HL-60 (cell line): ENCODE measurements around the gene SNUPN.

Source experiments
- DNase-seq, 2 experiments: peaks; one replicate each; pipeline ENCODE4 v3.0.0-alpha.2; 2010 to 2020; ENCODE audit warnings: low read depth in 1 of 2, low spot score in 1 of 2
- H3K27ac ChIP-seq: fragments of 250-450 bp; sonication (Bioruptor Pico); replicated peaks from 2 replicates; pipeline ENCODE4 v1.5.1; 2020; ENCODE audit warnings: mild to moderate bottlenecking, moderate library complexity
- H3K27me3 ChIP-seq: fragments of 250-450 bp; sonication (Bioruptor Pico); 2 replicates; pipeline ENCODE4 v1.5.1; 2021; ENCODE audit warnings: mild to moderate bottlenecking, moderate library complexity; ENCODE audit not compliant: insufficient read depth, poor library complexity, severe bottlenecking
- H3K4me3 ChIP-seq: replicated peaks from 2 replicates; pipeline ENCODE4 v1.5.1; 2011; ENCODE audit warnings: mild to moderate bottlenecking, control low read depth, low read length; ENCODE audit not compliant: insufficient read depth
- GABPA ChIP-seq: IDR thresholded peaks from 2 replicates; pipeline ENCODE4 v1.6.1; 2012; ENCODE audit warnings: low read depth
- POLR2AphosphoS5 ChIP-seq: IDR thresholded peaks from 2 replicates; pipeline ENCODE4 v1.6.1; 2012; ENCODE audit warnings: low read depth
- SPI1 ChIP-seq: IDR thresholded peaks from 2 replicates; pipeline ENCODE4 v1.6.1; 2012; ENCODE audit warnings: low read depth, mild to moderate bottlenecking, borderline replicate concordance
- TF ChIP-seq, protein P1 (sequence below): IDR thresholded peaks from 2 replicates; pipeline ENCODE4 v1.6.1; 2012; ENCODE audit warnings: low read depth; ENCODE audit not compliant: insufficient replicate concordance
- TF ChIP-seq, protein P2 (sequence below): IDR thresholded peaks from one replicate; pipeline ENCODE4 v1.5.1; 2011; ENCODE audit warnings: low read length, control low read depth, inconsistent platforms; ENCODE audit not compliant: insufficient read depth

Gene SNUPN

DNA sequence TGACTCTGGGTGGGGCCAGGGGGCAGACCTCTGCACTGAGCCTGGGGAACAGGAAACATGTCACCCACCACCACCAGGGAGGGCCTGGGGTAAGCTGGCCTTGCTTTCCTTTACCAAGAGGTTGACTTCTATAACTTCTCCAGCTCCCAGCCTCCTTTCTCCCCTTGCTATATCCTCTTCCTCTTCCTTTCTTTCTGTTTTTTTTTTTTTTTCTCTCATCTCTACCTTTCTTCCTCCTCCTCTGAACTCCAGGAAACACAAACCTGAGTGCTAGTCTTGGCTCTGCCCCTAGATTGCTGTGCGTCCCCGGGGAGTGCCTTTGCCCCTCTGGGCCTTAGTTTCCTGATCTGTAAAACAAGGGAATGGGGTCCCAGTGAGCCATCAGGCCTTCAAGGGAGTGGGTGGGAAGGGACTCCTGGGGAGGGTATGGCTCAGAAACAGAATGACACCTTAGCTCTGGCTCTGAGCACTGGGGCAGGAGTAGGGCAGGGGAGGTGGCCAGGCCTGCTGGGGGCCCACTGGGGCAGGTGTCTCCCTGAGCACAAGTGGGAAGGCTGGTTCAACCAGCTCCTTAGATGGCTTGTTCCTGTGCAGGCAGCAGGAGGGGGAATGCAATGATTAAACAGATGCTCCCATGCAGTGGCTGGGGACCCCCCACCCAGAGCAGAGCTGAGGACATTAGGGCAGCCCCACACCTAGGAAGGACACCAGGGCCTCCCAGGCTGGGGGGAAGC lies 26.5 kb upstream of the SNUPN start:
- Histone ChIP-seq H3K27me3 (no peaks in the 10 kb centered on the region), H3K4me3 (no peak overlapping the region), H3K27ac (no peak overlapping the region; the same call in 1 of the 2 replicates)
- DNase-seq: no peak
- TF ChIP-seq, protein P1, sequence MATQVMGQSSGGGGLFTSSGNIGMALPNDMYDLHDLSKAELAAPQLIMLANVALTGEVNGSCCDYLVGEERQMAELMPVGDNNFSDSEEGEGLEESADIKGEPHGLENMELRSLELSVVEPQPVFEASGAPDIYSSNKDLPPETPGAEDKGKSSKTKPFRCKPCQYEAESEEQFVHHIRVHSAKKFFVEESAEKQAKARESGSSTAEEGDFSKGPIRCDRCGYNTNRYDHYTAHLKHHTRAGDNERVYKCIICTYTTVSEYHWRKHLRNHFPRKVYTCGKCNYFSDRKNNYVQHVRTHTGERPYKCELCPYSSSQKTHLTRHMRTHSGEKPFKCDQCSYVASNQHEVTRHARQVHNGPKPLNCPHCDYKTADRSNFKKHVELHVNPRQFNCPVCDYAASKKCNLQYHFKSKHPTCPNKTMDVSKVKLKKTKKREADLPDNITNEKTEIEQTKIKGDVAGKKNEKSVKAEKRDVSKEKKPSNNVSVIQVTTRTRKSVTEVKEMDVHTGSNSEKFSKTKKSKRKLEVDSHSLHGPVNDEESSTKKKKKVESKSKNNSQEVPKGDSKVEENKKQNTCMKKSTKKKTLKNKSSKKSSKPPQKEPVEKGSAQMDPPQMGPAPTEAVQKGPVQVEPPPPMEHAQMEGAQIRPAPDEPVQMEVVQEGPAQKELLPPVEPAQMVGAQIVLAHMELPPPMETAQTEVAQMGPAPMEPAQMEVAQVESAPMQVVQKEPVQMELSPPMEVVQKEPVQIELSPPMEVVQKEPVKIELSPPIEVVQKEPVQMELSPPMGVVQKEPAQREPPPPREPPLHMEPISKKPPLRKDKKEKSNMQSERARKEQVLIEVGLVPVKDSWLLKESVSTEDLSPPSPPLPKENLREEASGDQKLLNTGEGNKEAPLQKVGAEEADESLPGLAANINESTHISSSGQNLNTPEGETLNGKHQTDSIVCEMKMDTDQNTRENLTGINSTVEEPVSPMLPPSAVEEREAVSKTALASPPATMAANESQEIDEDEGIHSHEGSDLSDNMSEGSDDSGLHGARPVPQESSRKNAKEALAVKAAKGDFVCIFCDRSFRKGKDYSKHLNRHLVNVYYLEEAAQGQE: no peak

DNA sequence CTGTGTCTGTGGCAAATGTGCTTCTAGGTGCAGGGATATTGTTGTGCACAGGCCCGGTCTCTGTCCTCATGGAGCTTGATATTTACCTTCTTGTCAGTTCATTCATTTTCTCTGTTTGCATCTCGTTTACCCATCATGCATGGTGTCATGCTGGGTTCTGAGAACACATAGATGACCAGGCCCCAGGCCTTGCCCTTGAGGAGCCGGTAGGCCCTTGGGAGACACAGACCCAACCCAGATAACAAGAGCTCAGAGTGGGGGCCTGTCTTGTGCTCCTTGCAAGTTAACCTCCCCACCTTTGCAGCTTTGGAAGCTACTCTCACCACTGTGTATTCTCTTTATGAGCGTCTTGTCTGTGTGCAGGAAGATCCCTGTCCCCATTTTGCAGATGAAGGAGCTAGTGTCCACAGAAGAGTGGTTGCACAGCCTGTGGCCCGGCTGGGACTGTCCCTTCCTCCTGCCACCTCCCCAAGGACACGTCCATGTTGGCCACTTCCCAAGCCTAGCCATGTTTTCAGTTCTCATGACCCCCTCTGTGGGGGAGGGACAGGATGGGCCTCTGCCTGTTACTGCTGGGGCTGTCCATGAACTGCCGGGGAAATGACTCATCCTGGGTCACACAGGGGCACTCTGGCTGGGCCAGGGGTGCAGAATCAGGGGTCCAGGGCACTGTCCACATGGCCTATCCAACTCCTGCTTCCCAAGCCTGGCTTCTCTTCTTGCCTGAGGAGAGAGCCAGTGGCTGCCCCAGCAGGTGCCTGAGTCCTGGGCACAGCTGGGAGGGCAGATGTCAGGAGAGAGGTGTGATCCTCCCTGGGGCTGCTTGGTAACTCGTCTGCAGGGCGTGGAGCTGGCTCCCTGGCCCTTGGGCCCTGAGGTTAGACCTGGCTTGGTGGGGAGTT lies 25.6 kb upstream of the SNUPN start:
- Histone ChIP-seq H3K27ac (no peak overlapping the region; the same call in 1 of the 2 replicates), H3K27me3 (no peaks in the 10 kb centered on the region), H3K4me3 (no peak overlapping the region)
- no peak for DNase-seq
- TF ChIP-seq SPI1: no peak
- TF ChIP-seq POLR2AphosphoS5: no peak
- TF ChIP-seq, protein P1: no peak
- TF ChIP-seq GABPA: no peak
- TF ChIP-seq, protein P2, sequence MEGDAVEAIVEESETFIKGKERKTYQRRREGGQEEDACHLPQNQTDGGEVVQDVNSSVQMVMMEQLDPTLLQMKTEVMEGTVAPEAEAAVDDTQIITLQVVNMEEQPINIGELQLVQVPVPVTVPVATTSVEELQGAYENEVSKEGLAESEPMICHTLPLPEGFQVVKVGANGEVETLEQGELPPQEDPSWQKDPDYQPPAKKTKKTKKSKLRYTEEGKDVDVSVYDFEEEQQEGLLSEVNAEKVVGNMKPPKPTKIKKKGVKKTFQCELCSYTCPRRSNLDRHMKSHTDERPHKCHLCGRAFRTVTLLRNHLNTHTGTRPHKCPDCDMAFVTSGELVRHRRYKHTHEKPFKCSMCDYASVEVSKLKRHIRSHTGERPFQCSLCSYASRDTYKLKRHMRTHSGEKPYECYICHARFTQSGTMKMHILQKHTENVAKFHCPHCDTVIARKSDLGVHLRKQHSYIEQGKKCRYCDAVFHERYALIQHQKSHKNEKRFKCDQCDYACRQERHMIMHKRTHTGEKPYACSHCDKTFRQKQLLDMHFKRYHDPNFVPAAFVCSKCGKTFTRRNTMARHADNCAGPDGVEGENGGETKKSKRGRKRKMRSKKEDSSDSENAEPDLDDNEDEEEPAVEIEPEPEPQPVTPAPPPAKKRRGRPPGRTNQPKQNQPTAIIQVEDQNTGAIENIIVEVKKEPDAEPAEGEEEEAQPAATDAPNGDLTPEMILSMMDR: no peak

DNA sequence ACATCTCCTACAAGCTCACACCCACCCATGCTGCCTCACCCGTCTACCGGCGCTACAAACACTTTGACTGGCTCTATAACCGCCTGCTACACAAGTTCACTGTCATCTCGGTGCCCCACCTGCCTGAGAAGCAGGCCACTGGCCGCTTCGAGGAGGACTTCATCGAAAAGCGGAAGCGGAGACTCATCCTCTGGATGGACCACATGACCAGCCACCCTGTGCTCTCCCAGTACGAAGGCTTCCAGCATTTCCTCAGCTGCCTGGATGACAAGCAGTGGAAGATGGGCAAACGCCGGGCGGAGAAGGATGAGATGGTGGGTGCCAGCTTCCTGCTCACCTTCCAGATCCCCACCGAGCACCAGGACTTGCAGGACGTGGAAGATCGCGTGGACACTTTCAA lies 24.3 kb upstream of the SNUPN start:
- no peak for DNase-seq
- Histone ChIP-seq H3K27ac (no peak overlapping the region), H3K27me3 (no peaks in the 10 kb centered on the region), H3K4me3 (no peak overlapping the region)
- TF ChIP-seq POLR2AphosphoS5: no peak

DNA sequence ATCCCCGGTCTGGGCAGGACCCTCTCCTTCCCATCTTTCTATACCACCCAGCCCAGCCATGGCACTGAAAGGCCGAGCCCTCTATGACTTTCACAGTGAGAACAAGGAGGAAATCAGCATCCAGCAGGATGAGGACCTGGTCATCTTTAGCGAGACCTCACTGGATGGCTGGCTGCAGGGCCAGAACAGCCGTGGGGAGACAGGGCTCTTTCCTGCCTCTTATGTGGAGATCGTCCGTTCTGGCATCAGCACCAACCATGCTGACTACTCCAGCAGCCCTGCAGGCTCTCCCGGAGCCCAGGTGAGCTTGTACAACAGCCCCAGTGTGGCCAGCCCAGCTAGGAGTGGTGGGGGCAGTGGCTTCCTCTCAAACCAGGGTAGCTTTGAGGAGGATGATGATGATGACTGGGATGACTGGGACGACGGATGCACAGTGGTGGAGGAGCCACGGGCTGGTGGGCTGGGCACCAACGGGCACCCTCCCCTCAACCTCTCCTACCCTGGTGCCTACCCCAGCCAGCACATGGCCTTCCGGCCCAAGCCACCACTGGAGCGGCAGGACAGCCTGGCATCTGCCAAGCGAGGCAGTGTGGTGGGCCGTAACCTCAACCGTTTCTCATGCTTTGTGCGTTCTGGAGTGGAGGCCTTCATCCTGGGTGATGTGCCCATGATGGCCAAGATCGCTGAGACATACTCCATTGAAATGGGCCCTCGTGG lies 23.7 kb upstream of the SNUPN start:
- TF ChIP-seq, protein P1: no peak
- TF ChIP-seq SPI1 (no peak), GABPA (no peak)
- H3K4me3 ChIP-seq: no peak overlapping the region
- no peak overlapping the region for H3K27ac ChIP-seq
- no peak for DNase-seq
- no peaks in the 10 kb centered on the region for H3K27me3 ChIP-seq
